Epithelial cell of proximal tubule (primary cell): Measurements from ENCODE around the gene SPOCK3. TPM values are rescaled to one million over a fixed set of nuclear protein-coding genes. Genes with fewer than 3 reads are reported as not detected.

Experiments
- DNase-seq: peaks from one replicate; pipeline ENCODE4 v3.0.0-alpha.2; 2011; ENCODE audit warnings: low read depth
- H3K4me3 ChIP-seq: 2 replicates; pipeline ENCODE4 v1.5.1; 2011; ENCODE audit warnings: low read depth, mild to moderate bottlenecking, low read length
- CTCF ChIP-seq: conservative IDR thresholded peaks from 2 replicates; pipeline ENCODE4 v1.5.1; 2012; ENCODE audit warnings: low read depth, mild to moderate bottlenecking, low read length
- total RNA-seq: library from RNA; depleted of rRNA; stranded (reverse); fragments of >200 nt; gene quantifications from 2 replicates; pipeline ENCODE4 v1.2.3, GENCODE V29; 2015

SPOCK3 gene
- total RNA-seq, 1 donor from 2014 or later = 0.06 TPM

GRCh38 chr4:166823848-166824247 lies 410.4 kb downstream of the SPOCK3 start:
- TF ChIP-seq CTCF = no peak
- H3K4me3 ChIP-seq = no peak overlapping the region
- DNase-seq = no peak

- no peak for TF ChIP-seq CTCF
- no peak for DNase-seq
- H3K4me3 ChIP-seq = no peak overlapping the region
Measured at GRCh38 chr4:166823126-166823525, 411.2 kb downstream of the SPOCK3 start.

GRCh38 chr4:166822386-166822785 lies 411.9 kb downstream of the SPOCK3 start:
- no peak for TF ChIP-seq CTCF
- H3K4me3 ChIP-seq = no peak overlapping the region
- no peak for DNase-seq

GRCh38 chr4:166816890-166817289 lies 417.4 kb downstream of the SPOCK3 start:
- H3K4me3 ChIP-seq = no peak overlapping the region
- TF ChIP-seq CTCF = no peak
- no peak for DNase-seq

GRCh38 chr4:166808380-166808779 lies 425.9 kb downstream of the SPOCK3 start:
- no peak overlapping the region for H3K4me3 ChIP-seq
- no peak for DNase-seq
- no peak for TF ChIP-seq CTCF

- no peak for TF ChIP-seq CTCF
- DNase-seq = no peak
- no peak overlapping the region for H3K4me3 ChIP-seq
Measured at GRCh38 chr4:166802346-166802745, 431.9 kb downstream of the SPOCK3 start.

- no peak for DNase-seq
- no peak for TF ChIP-seq CTCF
- H3K4me3 ChIP-seq = no peak overlapping the region
Measured at GRCh38 chr4:166798126-166798525, 436.2 kb downstream of the SPOCK3 start.
